ENCODE measurements around the gene TSHR.

The TSHR gene

GRCh38 chr14:80987235-80988032, 32.0 kb downstream of the TSHR start:
- TF ChIP-seq CTCF (IDR thresholded peaks at IDR 0.05; ENCODE audit: borderline replicate concordance, control extremely low read depth, extremely low read depth, insufficient read depth, missing control alignments), result peak; percentile 77
- in situ Hi-C loops (cut with MboI; ENCODE audit: low sequenced_read_pairs, unreplicated experiment), result loop anchor here (5.0 to 25.0 kb wide), 2 partner anchors 35 to 475 kb away; no protein-coding TSS in a partner anchor
- peak; percentile 70 for DNase-seq (ENCODE audit: low spot score)

GRCh38 chr14:80988192-80988591, 32.8 kb downstream of the TSHR start:
- DNase-seq (ENCODE audit: low spot score), result no peak
- in situ Hi-C loops (cut with MboI; ENCODE audit: low sequenced_read_pairs, unreplicated experiment), result loop anchor here (5.0 to 25.0 kb wide), 2 partner anchors 36 to 474 kb away; no protein-coding TSS in a partner anchor
- no peak for TF ChIP-seq CTCF (IDR thresholded peaks at IDR 0.05; ENCODE audit: borderline replicate concordance, control extremely low read depth, extremely low read depth, insufficient read depth, missing control alignments)

GRCh38 chr14:80988735-80989429, 33.5 kb downstream of the TSHR start:
- TF ChIP-seq CTCF (IDR thresholded peaks at IDR 0.05; ENCODE audit: borderline replicate concordance, control extremely low read depth, extremely low read depth, insufficient read depth, missing control alignments), result no peak
- DNase-seq (ENCODE audit: low spot score), result no peak
- in situ Hi-C loops (cut with MboI; ENCODE audit: low sequenced_read_pairs, unreplicated experiment), result loop anchor here (5.0 to 25.0 kb wide), 2 partner anchors 37 to 473 kb away; no protein-coding TSS in a partner anchor

- no peak for TF ChIP-seq CTCF (IDR thresholded peaks at IDR 0.05; ENCODE audit: borderline replicate concordance, control extremely low read depth, extremely low read depth, insufficient read depth, missing control alignments)
- DNase-seq (ENCODE audit: low spot score), result no peak
- in situ Hi-C loops (cut with MboI; ENCODE audit: low sequenced_read_pairs, unreplicated experiment), result loop anchor here (10.0 to 25.0 kb wide), 2 partner anchors 172 to 470 kb away; no protein-coding TSS in a partner anchor
Observed at GRCh38 chr14:80992580-80992979, 37.2 kb downstream of the TSHR start.

DNA sequence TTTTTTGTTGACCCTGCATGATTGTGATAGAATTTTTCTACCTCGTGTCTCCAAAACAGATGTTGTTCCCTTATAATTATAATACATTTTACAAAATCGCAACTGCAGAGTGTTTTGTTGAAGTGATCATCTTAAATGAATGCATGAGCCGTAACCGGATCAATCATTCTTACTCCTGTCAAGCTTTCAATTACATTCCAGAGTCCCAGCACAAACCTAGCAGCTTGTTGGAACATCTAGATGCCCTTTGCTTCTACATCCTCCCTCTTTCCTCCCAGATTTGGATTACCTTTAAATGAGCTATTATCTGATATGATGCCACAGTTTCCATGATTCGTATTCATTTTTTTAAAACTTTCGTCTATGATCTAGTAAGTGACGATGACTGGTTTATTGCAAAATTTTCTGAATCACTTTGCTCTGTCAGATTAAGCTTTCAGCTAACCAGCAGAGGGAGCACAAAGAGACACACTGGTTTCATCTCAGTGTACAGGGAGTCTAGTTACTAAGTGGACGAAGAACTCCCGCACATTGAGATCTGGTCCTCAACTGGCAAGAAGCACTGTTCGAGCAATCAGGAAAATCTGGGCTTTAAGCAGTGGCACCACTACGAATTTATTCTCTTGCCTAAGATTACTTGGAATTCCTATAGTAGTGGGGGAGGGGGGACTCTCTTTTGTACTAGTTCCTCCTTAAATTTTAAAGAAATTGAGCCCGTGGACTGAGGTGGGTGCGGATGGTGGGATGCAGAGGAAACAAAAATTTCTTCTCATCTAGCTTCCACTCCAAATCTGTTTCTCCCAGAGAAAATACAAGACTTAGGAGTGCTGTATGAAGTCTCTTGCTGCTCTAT, 40.9 kb downstream of the TSHR start:
- in situ Hi-C loops (cut with MboI; ENCODE audit: low sequenced_read_pairs, unreplicated experiment), result loop anchor here (10.0 to 25.0 kb wide), 2 partner anchors 169 to 466 kb away; no protein-coding TSS in a partner anchor
- DNase-seq (ENCODE audit: low spot score), result peak; percentile 51
- TF ChIP-seq CTCF (IDR thresholded peaks at IDR 0.05; ENCODE audit: borderline replicate concordance, control extremely low read depth, extremely low read depth, insufficient read depth, missing control alignments), result peak; percentile 57

DNA sequence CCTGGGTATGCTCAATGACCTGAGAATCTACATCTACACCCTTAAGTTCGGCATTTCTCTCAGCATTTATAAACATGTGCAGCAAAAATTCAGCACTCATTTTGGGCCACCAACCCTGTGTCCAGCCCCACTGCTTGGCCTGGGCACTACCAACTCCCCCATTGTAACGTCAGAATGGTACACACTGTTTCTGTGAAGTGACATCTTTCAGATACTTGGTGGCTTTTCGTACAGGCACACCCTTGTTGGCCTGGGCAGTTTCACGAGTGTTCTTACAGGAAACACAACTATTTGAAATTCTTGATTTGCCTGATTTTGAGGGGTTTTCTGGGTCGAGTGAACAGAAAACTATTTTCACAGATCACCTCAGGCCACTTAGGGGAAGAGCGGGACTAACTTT, 46.0 kb downstream of the TSHR start:
- DNase-seq (ENCODE audit: low spot score), result no peak
- in situ Hi-C loops (cut with MboI; ENCODE audit: low sequenced_read_pairs, unreplicated experiment), result no loop called here
- TF ChIP-seq CTCF (IDR thresholded peaks at IDR 0.05; ENCODE audit: borderline replicate concordance, control extremely low read depth, extremely low read depth, insufficient read depth, missing control alignments), result no peak

Measured in GM13976 (cell line).